Adrenal gland (tissue), 12 donors: Measurements from ENCODE around the gene KIAA1210. TPM values are rescaled to one million over a fixed set of nuclear protein-coding genes. Genes with fewer than 3 reads are reported as not detected.

Source experiments
- DNase-seq, 7 donors: peaks; one replicate each; pipeline ENCODE4 v3.0.0-alpha.2; 2019 to 2020
- H3K27ac ChIP-seq, 5 donors: fragments of 200-600 bp; sonication (generic) in 4 of 5; 1 replicate in 3 of 5; 2 replicates in 2 of 5; pipeline versions ENCODE4 v1.5.1 to v1.8.0; 2016 to 2020; ENCODE audit warnings: mild to moderate bottlenecking in 1 of 5
- H3K27me3 ChIP-seq: fragments of 200-600 bp; 2 replicates; pipeline ENCODE4 v1.8.0; 2021
- H3K36me3 ChIP-seq, 2 donors: fragments of 200-600 bp; replicated peaks in 1 of 2; 1 replicate in 1 of 2; 2 replicates in 1 of 2; pipeline versions ENCODE4 v1.5.1 to v1.8.0; 2018 to 2022
- H3K4me1 ChIP-seq, 2 donors: fragments of 200-600 bp; replicated peaks in 1 of 2; 1 replicate in 1 of 2; 2 replicates in 1 of 2; pipeline versions ENCODE4 v1.5.1 to v1.8.0; 2018 to 2021
- H3K4me3 ChIP-seq, 4 donors: fragments of 200-600 bp; sonication (generic) in 3 of 4; one replicate each; pipeline ENCODE4 v1.5.1; 2016 to 2018
- H3K9me3 ChIP-seq, 3 donors: fragments of 200-600 bp; sonication (generic) in 1 of 3; replicated peaks in 1 of 3; 1 replicate in 2 of 3; 2 replicates in 1 of 3; pipeline versions ENCODE4 v1.5.1 to v1.8.0; 2016 to 2021
- POLR2A ChIP-seq, 2 donors: fragments of 450-650 bp; IDR thresholded peaks; one replicate each; pipeline ENCODE4 v1.6.1; 2017; ENCODE audit warnings: antibody characterized with exemption in 2 of 2, mild to moderate bottlenecking in 2 of 2, moderate library complexity in 1 of 2
- WGBS, 4 donors: extraction: QIAGEN DNeasy Blood & Tissue Kit in 2 of 4; methylation state at CpG; one replicate each; pipeline versions ENCODE4 v1.1.5 to v1.1.7; 2013 to 2017; 5-methylcytosine and 5-hydroxymethylcytosine counted together
- intact Hi-C, 2 donors: fragments of 100-400 bp; cut with DNase I; formaldehyde crosslinking; loops; one replicate each; pipeline versions ENCODE4 v1.14.1 to v1.15.0; 2022 to 2023
- polyA plus RNA-seq, 3 donors: library from polyadenylated mRNA; stranded (reverse); fragments of 200-250 nt in 2 of 3; fragments of 350-450 nt in 1 of 3; fragmentation: Illumina TruSeq in 1 of 3; extraction: RNeasy Lipid Tissue Mini Kit (QIAGEN cat#74804) in 1 of 3; gene quantifications; one replicate each; pipeline ENCODE4 v1.2.3, GENCODE V29; 2013 to 2014
- total RNA-seq, 9 donors: library from RNA; depleted of rRNA in 4 of 9; stranded (reverse); fragments of >200 nt in 4 of 9; fragments of 120-200 nt in 1 of 9; fragmentation: NEBNext Ultra II Directional in 1 of 9; extraction: Animal tissue kit (Norgen Biotek cat#: 25700) in 1 of 9; gene quantifications; one replicate each; pipeline versions ENCODE4 v1.1.0 to v1.2.4, GENCODE V29; 2013 to 2023
- TF ChIP-seq, protein P1 (sequence below), 6 experiments: fragments of 450-650 bp in 4 of 6; fragments of 200-600 bp in 2 of 6; sonication (generic) in 1 of 6; IDR thresholded peaks; 1 replicate in 5 of 6; 2 replicates in 1 of 6; pipeline versions ENCODE4 v1.5.1 to v1.8.0; 2016 to 2021; ENCODE audit warnings: antibody characterized with exemption in 6 of 6, mild to moderate bottlenecking in 2 of 6, moderate library complexity in 1 of 6
- donor health status: healthy with polysubstance abuse.
- donor health status: Bipolar disorder and iron deficiency.
- donor health status: DM: yes; HTN: yes; CAD: no.
- donor health status: DM: no; HTN: no; CAD: no.
- donor health status: DM: no; HTN: no; CAD: no.
- donor health status: DM: yes; HTN: yes; CAD: no.

The KIAA1210 gene
- total and polyA plus RNA-seq, 12 donors = 0.56 to 12.9 (median 2.7) TPM

DNA sequence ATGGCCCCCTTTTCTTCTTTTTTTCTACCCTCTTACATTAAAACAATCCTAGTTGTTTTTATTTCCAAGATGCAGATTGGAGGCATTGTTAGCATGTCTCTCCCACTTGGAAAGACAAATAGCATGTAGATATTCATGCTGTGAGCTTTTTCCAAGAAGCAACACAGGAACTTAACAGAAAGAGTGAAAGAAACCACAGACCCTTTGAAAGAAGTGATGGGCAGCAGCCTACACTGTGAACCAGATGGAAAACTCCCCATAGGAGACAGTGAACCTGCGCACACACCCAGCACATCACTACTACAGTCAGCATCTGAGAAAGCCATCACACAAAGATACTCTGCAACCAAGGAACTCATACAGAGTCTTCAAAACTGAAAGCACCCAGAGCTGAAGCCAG, 37.0 kb downstream of the KIAA1210 start:
- no peaks in the 10 kb centered on the region for H3K9me3 ChIP-seq
- no peaks in the 10 kb centered on the region for H3K36me3 ChIP-seq
- no peak for DNase-seq
- 69 to 100% (median 92%) methylated on average over 1 of the region's 1 CpG for WGBS, 4 donors
- no peak for TF ChIP-seq POLR2A (IDR thresholded peaks at IDR 0.05)
- TF ChIP-seq, protein P1, sequence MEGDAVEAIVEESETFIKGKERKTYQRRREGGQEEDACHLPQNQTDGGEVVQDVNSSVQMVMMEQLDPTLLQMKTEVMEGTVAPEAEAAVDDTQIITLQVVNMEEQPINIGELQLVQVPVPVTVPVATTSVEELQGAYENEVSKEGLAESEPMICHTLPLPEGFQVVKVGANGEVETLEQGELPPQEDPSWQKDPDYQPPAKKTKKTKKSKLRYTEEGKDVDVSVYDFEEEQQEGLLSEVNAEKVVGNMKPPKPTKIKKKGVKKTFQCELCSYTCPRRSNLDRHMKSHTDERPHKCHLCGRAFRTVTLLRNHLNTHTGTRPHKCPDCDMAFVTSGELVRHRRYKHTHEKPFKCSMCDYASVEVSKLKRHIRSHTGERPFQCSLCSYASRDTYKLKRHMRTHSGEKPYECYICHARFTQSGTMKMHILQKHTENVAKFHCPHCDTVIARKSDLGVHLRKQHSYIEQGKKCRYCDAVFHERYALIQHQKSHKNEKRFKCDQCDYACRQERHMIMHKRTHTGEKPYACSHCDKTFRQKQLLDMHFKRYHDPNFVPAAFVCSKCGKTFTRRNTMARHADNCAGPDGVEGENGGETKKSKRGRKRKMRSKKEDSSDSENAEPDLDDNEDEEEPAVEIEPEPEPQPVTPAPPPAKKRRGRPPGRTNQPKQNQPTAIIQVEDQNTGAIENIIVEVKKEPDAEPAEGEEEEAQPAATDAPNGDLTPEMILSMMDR (IDR thresholded peaks at IDR 0.05) = no peak
- no peak overlapping the region for H3K4me3 ChIP-seq
- no peak overlapping the region for H3K27ac ChIP-seq
- H3K4me1 ChIP-seq = no peaks in the 10 kb centered on the region
- H3K27me3 ChIP-seq = peaks cover 17% of the 10 kb centered on the region
- intact Hi-C loops = no loop called here

DNA sequence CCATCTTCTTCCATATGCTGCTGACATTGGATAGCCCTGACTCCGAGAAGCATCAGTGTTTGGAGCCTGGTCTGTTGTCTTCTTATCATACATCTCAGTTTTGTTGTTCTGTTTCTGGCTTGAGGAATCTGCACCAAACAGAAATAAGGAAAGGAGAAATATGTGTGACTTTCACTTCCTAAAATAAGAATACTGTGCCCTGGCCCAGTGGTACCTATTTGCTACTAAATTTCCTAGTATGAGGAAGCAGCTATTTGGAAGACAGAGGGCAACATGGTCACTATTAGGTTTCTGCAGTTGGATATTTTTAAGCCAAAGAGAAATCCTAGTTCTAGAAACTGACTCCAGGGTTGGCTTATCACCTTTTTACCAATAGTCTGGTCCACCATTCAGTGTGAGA, 38.0 kb downstream of the KIAA1210 start:
- H3K36me3 ChIP-seq = no peaks in the 10 kb centered on the region
- WGBS, 4 donors = 77 to 91% (median 85%) methylated on average over 1 of the region's 1 CpG
- H3K27ac ChIP-seq = no peak overlapping the region
- no peak for TF ChIP-seq POLR2A (IDR thresholded peaks at IDR 0.05)
- TF ChIP-seq, protein P1 (IDR thresholded peaks at IDR 0.05) = no peak
- H3K4me3 ChIP-seq = no peak overlapping the region
- peaks cover 17% of the 10 kb centered on the region for H3K27me3 ChIP-seq
- intact Hi-C loops = no loop called here
- no peak for DNase-seq
- no peaks in the 10 kb centered on the region for H3K4me1 ChIP-seq
- no peaks in the 10 kb centered on the region for H3K9me3 ChIP-seq

DNA sequence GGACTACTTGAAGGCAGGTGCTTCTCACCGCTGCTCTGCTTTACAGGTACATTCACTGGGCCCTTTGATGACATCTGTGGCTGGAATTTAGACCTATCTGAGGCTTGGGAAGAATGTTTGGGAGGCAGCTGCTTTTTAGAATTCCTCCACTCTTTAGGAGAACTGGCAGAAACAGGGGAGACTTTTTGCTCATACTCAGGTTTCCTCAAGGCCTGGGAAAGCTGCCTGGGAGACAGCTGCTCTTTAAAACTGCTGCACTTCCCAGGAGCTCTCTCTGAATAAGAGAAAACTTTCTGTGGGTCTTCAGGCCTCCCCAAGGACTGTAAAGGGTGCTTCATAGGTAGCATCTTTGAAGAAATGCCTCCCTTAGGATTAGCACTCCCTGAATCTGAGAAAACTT, 40.5 kb downstream of the KIAA1210 start:
- Histone ChIP-seq H3K4me3 (no peak overlapping the region), H3K4me1 (no peaks in the 10 kb centered on the region), H3K27ac (no peak overlapping the region), H3K27me3 (peaks cover 17% of the 10 kb centered on the region), H3K36me3 (no peaks in the 10 kb centered on the region), H3K9me3 (no peaks in the 10 kb centered on the region)
- DNase-seq = no peak
- no peak for TF ChIP-seq POLR2A (IDR thresholded peaks at IDR 0.05)
- TF ChIP-seq, protein P1 (IDR thresholded peaks at IDR 0.05) = no peak
- intact Hi-C loops = no loop called here
- WGBS, 4 donors = 63 to 100% (median 64%) methylated on average over 1 of the region's 1 CpG; no CpG with 5 or more reads in 1 of the 4 donors

DNA sequence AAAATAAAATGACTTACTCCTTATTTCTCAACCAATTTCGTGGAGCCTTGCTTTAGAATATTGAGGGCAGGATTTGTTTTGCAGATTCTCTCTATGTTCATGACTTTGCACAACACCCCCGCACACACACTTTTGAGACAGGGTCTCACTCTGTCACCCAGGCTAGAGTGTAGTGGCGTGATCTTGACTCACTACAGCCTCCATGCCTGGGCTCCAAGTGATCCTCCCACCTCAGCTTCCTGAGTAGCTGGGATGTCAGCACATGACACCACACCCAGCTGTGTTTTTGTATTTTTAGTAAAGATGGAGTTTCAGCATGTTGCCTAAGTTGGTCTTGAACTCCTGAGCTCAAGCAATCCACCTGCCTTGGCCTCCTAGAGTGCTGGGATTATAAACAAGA, 42.8 kb downstream of the KIAA1210 start:
- 67 to 89% (median 78%) methylated on average over 3 of the region's 3 CpGs for WGBS, 4 donors
- H3K4me1 ChIP-seq = no peaks in the 10 kb centered on the region
- no peaks in the 10 kb centered on the region for H3K9me3 ChIP-seq
- H3K4me3 ChIP-seq = no peak overlapping the region
- no peak for DNase-seq
- intact Hi-C loops = no loop called here
- H3K36me3 ChIP-seq = no peaks in the 10 kb centered on the region
- peaks cover 7% of the 10 kb centered on the region for H3K27me3 ChIP-seq
- no peak overlapping the region for H3K27ac ChIP-seq
- TF ChIP-seq, protein P1 (IDR thresholded peaks at IDR 0.05) = no peak
- TF ChIP-seq POLR2A (IDR thresholded peaks at IDR 0.05) = no peak
